Measurements from ENCODE around the gene MBTPS2.
"Not testable (repeated sequence)": the region's sequence is repeated elsewhere in the genome, so short reads cannot be mapped to it uniquely, and the experiment has no call there.

MBTPS2 gene

GRCh38 chrX:21863241-21863640, 23.8 kb downstream of the MBTPS2 start:
- DNase-seq: no peak

GRCh38 chrX:21865436-21865835, 26.0 kb downstream of the MBTPS2 start:
- no peak for DNase-seq

GRCh38 chrX:21870494-21870893, 31.1 kb downstream of the MBTPS2 start:
- DNase-seq: peak in 1 of 2 experiments; percentile 0

- DNase-seq: no peak
Observed at GRCh38 chrX:21873063-21873775, 33.8 kb downstream of the MBTPS2 start.

- not testable (repeated sequence) for DNase-seq
Observed at GRCh38 chrX:21874182-21874581, 34.8 kb downstream of the MBTPS2 start.

- DNase-seq: peak in 1 of 2 experiments; percentile 31
Observed at GRCh38 chrX:21875013-21875412, 35.6 kb downstream of the MBTPS2 start.

GRCh38 chrX:21881881-21882574, 42.6 kb downstream of the MBTPS2 start:
- DNase-seq: no peak

GRCh38 chrX:21883258-21883657, 43.8 kb downstream of the MBTPS2 start:
- DNase-seq: peak in 1 of 2 experiments; percentile 9

- no peak for DNase-seq
Observed at GRCh38 chrX:21885568-21885967, 46.2 kb downstream of the MBTPS2 start.

- DNase-seq: no peak
Observed at GRCh38 chrX:21905313-21905712, 65.9 kb downstream of the MBTPS2 start.

- DNase-seq: no peak
Observed at GRCh38 chrX:21905953-21906352, 66.5 kb downstream of the MBTPS2 start.

- DNase-seq: peak in 1 of 2 experiments; percentile 31
Observed at GRCh38 chrX:21907260-21907659, 67.8 kb downstream of the MBTPS2 start.

GRCh38 chrX:21911481-21911880, 72.1 kb downstream of the MBTPS2 start:
- no peak for DNase-seq

- DNase-seq: no peak
Observed at GRCh38 chrX:21912220-21912619, 72.8 kb downstream of the MBTPS2 start.

GRCh38 chrX:21912989-21913388, 73.6 kb downstream of the MBTPS2 start:
- no peak for DNase-seq

- DNase-seq: no peak
Observed at GRCh38 chrX:21926116-21926515, 86.7 kb downstream of the MBTPS2 start.

- peak in 1 of 2 experiments; percentile 52 for DNase-seq
Observed at GRCh38 chrX:21926527-21927278, 87.3 kb downstream of the MBTPS2 start.

- no peak for DNase-seq
Observed at GRCh38 chrX:21929209-21929608, 89.8 kb downstream of the MBTPS2 start.

GRCh38 chrX:21930986-21931385, 91.6 kb downstream of the MBTPS2 start:
- DNase-seq: no peak

GRCh38 chrX:21932292-21933002, 93.0 kb downstream of the MBTPS2 start:
- no peak for DNase-seq

- DNase-seq: no peak
Observed at GRCh38 chrX:21933077-21933476, 93.7 kb downstream of the MBTPS2 start.

- no peak for DNase-seq
Observed at GRCh38 chrX:21934414-21934813, 95.0 kb downstream of the MBTPS2 start.

Data from NCI-H446 (cell line).